GM18508 (cell line): ENCODE measurements around the gene RNGTT.
"Not testable (repeated sequence)": the region's sequence is repeated elsewhere in the genome, so short reads cannot be mapped to it uniquely, and the experiment has no call there.

Experiments used
- ATAC-seq: cut with Tn5 transposase; IDR thresholded peaks from one replicate; pipeline ENCODE4 v1.9.1; 2021; ENCODE audit warnings: moderate number of reproducible peaks; ENCODE audit not compliant: insufficient read depth, unreplicated experiment

Gene RNGTT

GRCh38 chr6:88914895-88915598 is 48.4 kb downstream of the RNGTT start:
- ATAC-seq = no peak

DNA sequence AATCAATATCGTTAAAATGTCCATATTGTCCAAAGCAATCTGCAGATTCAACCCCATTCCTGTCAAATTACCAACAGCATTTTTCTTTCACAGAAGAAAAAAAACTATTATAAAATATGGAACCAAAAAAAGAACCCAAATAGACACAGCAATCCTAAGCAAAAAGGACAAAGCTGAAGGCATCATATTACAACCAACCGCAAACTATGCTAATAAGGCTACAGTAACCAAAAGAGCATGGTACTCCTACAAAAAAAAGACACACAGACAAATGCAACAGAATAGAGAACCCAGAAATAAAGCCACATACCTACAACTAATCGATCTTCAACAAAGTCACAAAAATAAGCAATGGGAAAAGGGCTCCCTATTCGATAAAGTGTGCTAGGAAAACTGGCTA is 49.2 kb downstream of the RNGTT start:
- no peak for ATAC-seq

DNA sequence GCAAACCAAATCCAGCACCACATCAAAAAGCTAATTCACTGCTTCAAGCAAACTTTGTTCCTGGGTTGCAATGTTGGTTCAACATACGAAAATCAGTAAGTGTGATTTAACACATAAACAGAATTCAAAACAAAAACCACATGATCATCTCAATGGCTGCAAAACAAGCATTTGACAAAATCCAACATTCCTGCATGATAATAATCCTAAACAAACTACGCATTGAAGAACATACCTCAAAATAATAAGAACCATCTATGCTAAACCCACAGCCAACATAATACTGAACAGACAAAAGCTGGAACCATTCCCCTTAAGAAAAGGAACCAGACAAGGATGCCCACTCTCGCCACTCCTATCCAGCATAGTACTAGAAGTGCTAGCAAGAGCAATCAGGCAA is 49.9 kb downstream of the RNGTT start:
- ATAC-seq = no peak

DNA sequence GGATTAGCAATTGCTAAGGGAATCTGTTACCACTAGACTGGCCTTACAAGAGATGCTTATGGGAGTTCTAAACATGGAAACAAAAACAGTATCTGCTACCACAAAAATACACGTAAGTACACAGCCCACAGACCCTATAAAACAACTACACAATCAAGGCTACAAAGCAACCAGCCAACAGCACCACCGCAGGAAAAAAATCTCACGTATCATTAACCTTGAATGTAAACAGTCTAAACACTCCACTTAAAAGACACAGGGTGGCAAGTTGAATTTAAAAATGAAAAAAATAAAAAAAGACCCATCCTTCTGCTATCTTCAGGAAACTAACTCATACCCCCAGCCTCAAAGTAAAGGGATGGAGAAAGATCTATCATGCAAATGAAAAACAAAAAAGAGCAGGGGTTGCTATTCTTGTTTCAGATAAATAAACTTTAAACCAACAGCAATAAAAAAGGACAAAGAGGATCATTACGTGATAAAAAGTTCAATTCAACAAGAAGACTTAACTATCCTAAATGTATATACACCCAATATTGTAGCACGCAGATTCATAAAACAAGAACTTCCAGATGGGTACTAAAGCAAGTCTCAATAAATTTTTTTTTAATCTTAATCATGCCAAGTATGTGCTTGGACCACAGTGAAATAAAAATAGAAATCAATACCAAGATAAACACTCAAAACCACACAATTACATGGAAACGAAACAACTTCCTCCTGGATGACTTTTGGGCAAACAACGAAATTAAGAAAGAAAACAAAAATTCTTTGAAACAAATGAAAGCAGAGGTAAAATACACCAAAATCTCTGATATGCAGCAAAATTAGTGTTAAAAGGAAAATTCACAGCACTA is 52.3 kb downstream of the RNGTT start:
- ATAC-seq = no peak

DNA sequence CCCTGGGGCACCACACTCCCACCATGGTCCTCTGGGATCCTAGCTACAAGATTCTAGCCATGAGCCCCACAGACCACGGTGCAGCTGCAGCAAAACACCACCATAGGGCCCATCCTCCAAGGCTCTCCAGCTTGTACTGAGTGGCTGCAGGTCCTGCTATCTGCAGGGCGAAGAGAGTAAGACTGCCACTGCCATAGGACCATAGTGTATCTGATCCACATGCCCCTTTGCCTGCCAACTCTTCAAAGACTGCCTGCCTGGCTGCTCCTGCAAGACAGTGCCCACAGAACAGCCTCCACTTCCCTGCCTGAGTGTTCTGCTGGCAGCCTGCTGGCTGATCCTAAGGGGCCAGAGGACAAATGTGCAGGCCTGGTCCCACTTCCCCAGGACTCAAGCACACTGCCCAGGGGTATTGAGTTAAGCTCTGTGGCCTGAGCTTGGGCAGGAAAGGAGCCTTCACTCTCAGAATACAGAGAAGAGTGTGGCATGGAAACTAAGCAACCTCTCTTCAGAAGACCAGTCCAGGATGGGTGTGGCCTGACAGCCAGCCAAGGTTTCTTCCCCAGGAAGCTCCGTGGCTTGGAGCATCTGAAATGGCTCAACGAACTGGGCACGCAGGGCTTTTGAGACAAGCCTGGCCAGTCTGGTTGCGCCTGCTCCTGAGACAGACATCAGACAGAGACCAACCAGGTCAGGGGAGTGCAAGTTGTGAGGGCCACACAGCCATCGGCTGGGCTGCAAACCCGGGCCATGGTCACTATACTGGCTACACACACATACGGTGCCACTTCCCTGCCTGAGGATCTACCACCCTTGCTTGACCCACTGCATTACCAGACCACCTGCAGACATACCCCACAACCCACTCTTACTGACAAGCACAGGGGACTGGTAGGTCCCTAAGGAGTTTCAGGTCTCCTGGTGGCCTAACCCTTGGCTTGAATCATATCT is 54.5 kb downstream of the RNGTT start:
- no peak for ATAC-seq

DNA sequence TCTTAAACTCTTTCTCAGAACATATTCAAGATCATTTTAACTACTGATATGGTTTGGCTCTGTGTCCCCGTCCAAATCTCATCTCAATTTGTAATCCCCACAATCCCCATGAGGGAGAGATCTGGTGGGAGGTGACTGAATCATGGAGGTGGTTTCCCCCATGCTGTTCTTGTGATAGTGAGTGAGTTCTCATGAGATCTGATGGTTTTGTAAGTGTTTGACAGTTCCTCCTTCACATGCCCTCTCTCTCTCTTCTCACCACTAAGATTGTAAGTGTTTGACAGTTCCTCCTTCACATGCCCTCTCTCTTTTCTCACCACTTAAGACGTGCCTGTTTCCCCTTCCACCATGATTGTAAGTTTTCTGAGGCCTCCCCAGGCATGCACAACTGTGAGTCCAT is 56.3 kb downstream of the RNGTT start:
- ATAC-seq = not testable (repeated sequence)

GRCh38 chr6:88899569-88900316 is 63.7 kb downstream of the RNGTT start:
- no peak for ATAC-seq

DNA sequence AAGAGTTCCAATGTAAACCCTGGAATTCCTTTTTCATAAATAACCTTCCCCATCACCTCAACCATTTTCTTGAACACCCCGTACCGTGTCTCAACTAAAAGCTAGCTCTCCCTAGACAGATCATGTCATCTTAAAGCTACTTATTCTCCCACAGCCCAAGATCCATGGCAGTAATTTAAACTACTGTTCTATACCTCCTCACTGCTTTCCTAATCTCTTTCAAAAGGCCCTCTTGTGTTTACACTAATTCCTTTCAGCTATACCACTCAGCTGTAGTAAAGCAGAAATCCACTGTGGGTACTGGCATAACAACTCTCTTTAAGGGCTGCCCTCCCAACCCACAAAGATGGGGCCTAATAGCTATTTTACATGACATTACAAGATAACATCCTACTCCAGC is 67.5 kb downstream of the RNGTT start:
- ATAC-seq = no peak

GRCh38 chr6:88890860-88891845 is 72.3 kb downstream of the RNGTT start:
- ATAC-seq = no peak

- no peak for ATAC-seq
These were observed 73.0 kb downstream of the RNGTT start for GRCh38 chr6:88890394-88890793.

GRCh38 chr6:88884361-88884760 is 79.1 kb downstream of the RNGTT start:
- no peak for ATAC-seq

DNA sequence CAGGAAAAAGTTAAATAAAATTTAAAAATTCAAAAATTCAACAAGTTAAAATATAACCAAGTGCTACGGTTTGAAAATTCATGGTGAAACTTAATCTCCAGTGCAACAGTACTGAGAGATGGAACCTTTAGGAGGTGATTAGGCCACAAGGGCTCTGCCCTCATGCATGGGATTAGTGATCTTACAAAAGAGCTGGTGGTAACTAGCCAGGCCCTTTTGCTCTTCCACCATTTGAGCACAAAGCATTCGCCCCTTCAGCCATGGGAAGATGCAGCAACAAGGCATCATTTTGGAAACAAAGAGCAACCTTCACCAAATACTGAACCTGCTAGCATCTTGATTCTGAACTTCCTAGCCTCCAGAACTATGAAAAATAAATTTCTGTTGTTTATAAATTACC is 80.9 kb downstream of the RNGTT start:
- no peak for ATAC-seq

DNA sequence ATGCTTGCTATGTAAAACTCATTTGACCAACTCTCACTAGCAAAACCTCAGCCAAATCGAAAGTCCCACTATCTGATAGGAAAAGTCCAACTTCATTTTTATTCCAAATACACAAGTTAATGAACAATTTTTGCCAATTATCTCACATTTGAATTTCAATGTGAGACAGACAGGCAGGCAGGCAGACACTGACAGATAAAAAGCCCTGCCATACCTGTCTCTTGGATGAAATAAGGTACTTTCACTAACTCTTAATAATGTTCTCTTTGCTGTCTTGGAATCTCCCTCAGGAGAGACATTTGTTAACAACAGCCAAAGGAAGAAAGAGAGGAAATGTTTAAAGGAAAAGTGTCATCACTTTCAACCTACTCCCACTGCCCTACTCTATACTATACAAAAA is 82.0 kb downstream of the RNGTT start:
- no peak for ATAC-seq

DNA sequence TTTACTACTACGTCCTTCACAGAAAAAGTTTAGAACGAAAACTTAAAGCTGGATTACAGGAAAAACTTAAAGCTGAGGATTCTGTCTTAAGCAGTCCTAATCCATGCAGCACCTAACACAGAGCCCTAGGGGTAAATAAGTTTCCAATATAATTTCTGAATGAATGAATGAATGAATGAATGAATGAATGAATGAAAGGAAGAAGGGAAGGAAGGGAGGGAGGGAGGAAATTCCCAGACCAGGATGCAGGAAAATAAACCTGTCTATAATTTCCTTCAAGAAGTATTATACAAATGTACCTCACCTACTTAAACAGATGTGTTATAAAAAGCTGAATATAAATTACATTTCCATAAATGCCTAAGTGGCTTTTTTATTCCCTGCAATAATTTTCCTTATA is 83.4 kb downstream of the RNGTT start:
- no peak for ATAC-seq

DNA sequence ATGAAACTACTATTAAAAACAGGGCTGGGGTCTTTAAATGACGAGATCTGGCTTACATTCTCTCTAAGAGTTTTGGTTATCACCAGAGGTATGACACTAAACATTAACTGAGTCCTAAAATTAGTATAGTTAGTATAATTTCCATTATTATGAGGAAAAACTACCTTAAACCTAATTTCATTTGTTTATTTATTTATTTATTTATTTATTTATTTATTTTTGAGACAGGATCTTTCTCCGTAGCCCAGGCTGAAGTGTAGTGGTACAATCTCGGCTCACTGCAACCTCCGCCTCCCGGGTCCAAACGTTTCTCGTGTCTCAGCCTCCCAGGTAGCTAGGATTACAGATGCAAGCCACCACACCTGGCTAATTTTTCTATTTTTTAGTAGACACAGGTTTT is 85.5 kb downstream of the RNGTT start:
- ATAC-seq = no peak

- no peak for ATAC-seq
These were observed 90.5 kb downstream of the RNGTT start for GRCh38 chr6:88872962-88873361.

DNA sequence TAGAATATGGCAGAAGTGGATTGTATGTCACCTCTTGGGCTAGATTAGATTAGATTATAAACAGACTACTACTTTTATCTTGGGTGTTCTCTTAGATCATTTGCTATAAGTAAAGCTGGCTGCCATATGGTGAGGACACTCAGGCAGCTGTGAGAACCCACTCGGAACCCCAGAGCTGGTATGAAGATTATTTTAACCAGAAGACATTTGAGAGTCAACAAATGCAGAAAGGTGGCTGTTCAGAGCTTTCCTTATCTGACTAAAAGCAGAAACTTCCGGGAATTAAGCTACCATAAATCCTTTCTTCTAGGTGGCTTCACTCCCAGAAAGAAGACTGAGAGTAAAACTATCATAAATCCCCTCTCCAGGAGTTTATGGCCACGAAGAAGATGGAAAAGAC is 91.9 kb downstream of the RNGTT start:
- no peak for ATAC-seq

GRCh38 chr6:88870717-88871330 is 92.6 kb downstream of the RNGTT start:
- ATAC-seq = no peak
